Lower lobe of right lung (tissue), 2 donors: ENCODE results near the gene GREB1L. TPM values are rescaled to one million over a fixed set of nuclear protein-coding genes. Genes with fewer than 3 reads are reported as not detected.
"Not testable (repeated sequence)": the region's sequence is repeated elsewhere in the genome, so short reads cannot be mapped to it uniquely, and the experiment has no call there.

Experiments
- ATAC-seq, 2 donors: fragments of 200-7000 bp; cut with Tn5 transposase; one replicate each; pipeline ENCODE4 v1.9.1; 2020 to 2022; ENCODE audit warnings: mild to moderate bottlenecking in 2 of 2, moderate library complexity in 2 of 2
- DNase-seq: peaks from one replicate; pipeline ENCODE4 v3.0.0-alpha.2; 2020
- H3K27ac ChIP-seq: fragments of 200-600 bp; one replicate; pipeline ENCODE4 v1.8.0; 2022
- H3K27me3 ChIP-seq: fragments of 200-600 bp; one replicate; pipeline ENCODE4 v1.8.0; 2022; ENCODE audit warnings: low read depth
- H3K36me3 ChIP-seq: fragments of 200-600 bp; one replicate; pipeline ENCODE4 v1.8.0; 2022; ENCODE audit warnings: mild to moderate bottlenecking
- H3K4me1 ChIP-seq: fragments of 200-600 bp; one replicate; pipeline ENCODE4 v1.8.0; 2022
- H3K4me3 ChIP-seq: fragments of 200-600 bp; one replicate; pipeline ENCODE4 v1.8.0; 2022; ENCODE audit warnings: mild to moderate bottlenecking
- H3K9me3 ChIP-seq: fragments of 200-600 bp; one replicate; pipeline ENCODE4 v1.8.0; 2022
- CTCF ChIP-seq: fragments of 200-600 bp; IDR thresholded peaks from one replicate; pipeline ENCODE4 v1.8.0; 2022; ENCODE audit warnings: antibody characterized with exemption, mild to moderate bottlenecking
- intact Hi-C: fragments of 100-400 bp; cut with DNase I; formaldehyde crosslinking; loops from one replicate; pipeline ENCODE4 v1.11.0; 2022
- total RNA-seq: library from RNA; stranded (reverse); fragmentation: NEBNext Ultra II Directional; extraction: Animal tissue kit (Norgen Biotek cat#: 25700); gene quantifications from one replicate; pipeline ENCODE4 v1.2.1, GENCODE V29; 2021
- donor health status: DM: no; HTN: yes; CAD: no; lungs with severe emphysema.

GREB1L gene
- total RNA-seq, 1 donor from 2014 or later, result 0.74 TPM

DNA sequence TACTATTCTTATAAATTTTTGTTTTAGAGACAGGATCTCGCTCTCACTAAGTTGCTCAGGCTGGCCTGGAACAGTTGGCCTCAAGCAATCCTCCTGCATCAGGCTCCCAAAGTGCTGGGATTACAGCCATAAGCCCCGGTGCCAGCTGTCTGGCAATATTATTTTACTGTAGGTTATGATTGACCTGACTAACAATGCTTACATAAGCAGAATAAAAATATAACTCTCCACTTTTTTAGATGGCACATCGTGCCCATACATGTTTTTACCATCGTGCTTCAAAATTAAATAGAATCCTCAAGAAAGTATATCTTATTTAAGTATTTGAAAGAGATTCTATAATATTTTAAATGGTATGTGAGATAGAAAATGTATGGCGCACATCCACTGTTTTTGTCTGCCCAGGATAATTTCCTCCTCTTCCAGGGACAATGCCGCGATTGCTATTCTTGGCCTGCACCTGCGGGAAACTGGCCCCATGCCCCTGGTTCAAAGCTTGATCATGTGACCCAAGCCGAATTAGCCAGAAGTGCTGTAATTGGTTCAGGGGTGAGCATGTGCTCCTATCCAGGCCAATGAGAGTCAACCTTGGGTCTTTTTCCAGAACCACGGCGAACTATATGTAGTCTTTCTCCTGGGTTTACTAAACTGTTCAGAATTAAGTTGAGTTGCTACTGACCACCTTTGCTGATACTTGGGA is 38.3 kb upstream of the GREB1L start:
- Histone ChIP-seq H3K27ac (no peak overlapping the region), H3K4me3 (no peak overlapping the region), H3K27me3 (no peaks in the 10 kb centered on the region), H3K36me3 (no peaks in the 10 kb centered on the region), H3K9me3 (no peaks in the 10 kb centered on the region), H3K4me1 (no peaks in the 10 kb centered on the region)
- DNase-seq (no peak), ATAC-seq (no peak)
- TF ChIP-seq CTCF, result no peak
- intact Hi-C loops, result no loop called here

DNA sequence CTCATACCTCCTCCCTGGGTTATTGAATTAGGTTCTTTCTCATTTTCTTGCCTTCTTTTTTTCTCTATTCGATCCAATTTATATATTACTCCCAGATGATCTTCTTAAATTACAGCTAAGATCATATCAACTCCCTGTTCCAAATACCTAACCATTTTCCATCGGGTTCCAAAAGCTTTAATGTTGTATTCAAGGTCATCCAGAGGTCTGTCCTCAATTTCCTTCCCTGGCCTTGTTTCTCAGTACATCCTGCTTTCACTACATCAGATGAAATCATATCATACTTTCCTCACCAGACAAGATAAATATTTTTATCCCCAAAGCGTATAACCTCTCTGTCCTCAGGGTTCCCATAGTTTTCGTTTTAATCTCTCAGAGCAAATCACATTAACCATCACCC is 36.3 kb upstream of the GREB1L start:
- Histone ChIP-seq H3K4me1 (no peaks in the 10 kb centered on the region), H3K4me3 (no peak overlapping the region), H3K27ac (no peak overlapping the region), H3K9me3 (no peaks in the 10 kb centered on the region), H3K27me3 (no peaks in the 10 kb centered on the region), H3K36me3 (no peaks in the 10 kb centered on the region)
- intact Hi-C loops, result no loop called here
- no peak for ATAC-seq
- no peak for DNase-seq
- TF ChIP-seq CTCF, result no peak

DNA sequence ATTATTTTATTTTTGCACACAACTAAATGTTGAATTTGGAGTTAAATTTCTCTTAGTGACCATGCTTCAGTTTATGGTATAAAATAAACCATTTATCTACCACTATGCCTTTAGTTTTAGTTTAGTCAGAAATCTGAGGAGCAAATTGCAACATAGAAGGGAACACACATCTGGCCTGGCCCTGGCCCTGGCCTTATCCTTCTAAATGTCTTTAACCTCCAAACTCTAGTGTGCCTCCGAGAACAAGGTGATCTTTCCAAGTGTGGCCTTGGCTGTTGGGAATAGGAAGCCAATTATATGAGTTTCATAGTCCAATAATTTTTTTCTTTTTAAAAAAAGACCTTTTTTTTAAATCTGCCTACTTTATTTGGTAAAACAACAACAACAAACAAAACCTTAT is 31.8 kb upstream of the GREB1L start:
- no peak for DNase-seq
- Histone ChIP-seq H3K9me3 (no peaks in the 10 kb centered on the region), H3K27ac (no peak overlapping the region), H3K27me3 (no peaks in the 10 kb centered on the region), H3K4me1 (no peaks in the 10 kb centered on the region), H3K4me3 (no peak overlapping the region), H3K36me3 (no peaks in the 10 kb centered on the region)
- TF ChIP-seq CTCF, result no peak
- ATAC-seq, result no peak
- intact Hi-C loops, result no loop called here

GRCh38 chr18:21210784-21211183 is 31.2 kb upstream of the GREB1L start:
- no peak overlapping the region for H3K4me3 ChIP-seq
- no peak overlapping the region for H3K27ac ChIP-seq
- H3K4me1 ChIP-seq, result no peaks in the 10 kb centered on the region
- no peak for ATAC-seq
- H3K9me3 ChIP-seq, result no peaks in the 10 kb centered on the region
- no peaks in the 10 kb centered on the region for H3K36me3 ChIP-seq
- intact Hi-C loops, result no loop called here
- no peak for DNase-seq
- no peak for TF ChIP-seq CTCF
- no peaks in the 10 kb centered on the region for H3K27me3 ChIP-seq

DNA sequence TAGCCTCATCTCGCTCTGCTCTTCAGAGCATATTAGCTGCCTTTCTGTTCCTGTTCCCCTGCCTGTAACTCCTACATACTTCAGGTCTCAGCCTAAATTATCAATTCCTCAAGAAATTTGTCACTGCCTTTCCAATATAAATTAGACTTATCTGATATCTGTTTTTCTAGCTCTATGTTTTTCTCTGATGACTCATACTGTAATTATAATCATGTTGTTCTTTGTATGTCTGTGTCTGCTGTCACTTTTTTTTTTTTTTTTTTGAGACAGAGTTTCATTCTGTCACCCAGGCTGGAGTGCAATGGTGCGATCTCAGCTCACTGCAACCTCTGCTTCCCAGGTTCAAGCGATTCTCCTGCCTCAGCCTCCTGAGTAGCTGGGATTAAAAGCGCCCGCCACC is 27.6 kb upstream of the GREB1L start:
- DNase-seq, ATAC-seq, H3K4me3 ChIP-seq, H3K27ac ChIP-seq, H3K36me3 ChIP-seq, intact Hi-C loops, H3K4me1 ChIP-seq, H3K27me3 ChIP-seq, H3K9me3 ChIP-seq: not testable (repeated sequence)

DNA sequence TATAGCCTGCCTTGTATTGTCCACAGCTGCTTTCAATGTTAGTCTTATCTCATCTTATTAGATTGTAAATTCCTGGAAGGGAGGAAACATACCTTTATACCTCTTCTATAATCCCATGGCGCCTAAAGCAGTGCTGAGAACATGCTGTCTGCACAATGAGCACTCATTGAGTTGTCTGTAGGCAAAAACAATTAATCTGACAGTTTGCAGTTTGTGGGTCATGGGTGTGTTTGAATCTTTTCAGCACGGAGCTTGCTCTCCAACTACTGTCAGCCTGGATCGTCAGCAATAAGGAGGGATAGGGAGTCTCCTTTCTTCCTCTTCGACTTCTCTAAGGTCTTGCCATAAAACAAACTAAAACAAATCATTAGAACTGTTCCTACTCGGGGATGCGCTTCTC is 26.5 kb upstream of the GREB1L start:
- no peak overlapping the region for H3K27ac ChIP-seq
- H3K4me3 ChIP-seq, result no peak overlapping the region
- no peak for TF ChIP-seq CTCF
- no peaks in the 10 kb centered on the region for H3K27me3 ChIP-seq
- H3K9me3 ChIP-seq, result no peaks in the 10 kb centered on the region
- no peaks in the 10 kb centered on the region for H3K36me3 ChIP-seq
- ATAC-seq, result no peak
- DNase-seq, result no peak
- H3K4me1 ChIP-seq, result no peaks in the 10 kb centered on the region
- intact Hi-C loops, result no loop called here
